RWPE2 (cell line): ENCODE data around the gene HDAC4.
A peak's percentile ranks its signal among the peaks of the same experiment; 100 is the strongest.

Experiments used
- ATAC-seq: fragments of 200-7000 bp; cut with Tn5 transposase; 3 replicates; pipeline ENCODE4 v1.9.1; 2021; ENCODE audit warnings: low read depth
- DNase-seq: peaks from one replicate; pipeline ENCODE4 v3.0.0-alpha.2; 2020; ENCODE audit warnings: low spot score
- H3K27ac ChIP-seq: fragments of 450-650 bp; 2 replicates; pipeline ENCODE4 v1.5.1; 2017; ENCODE audit warnings: mild to moderate bottlenecking; ENCODE audit not compliant: poor library complexity, severe bottlenecking
- H3K27me3 ChIP-seq: fragments of 250-450 bp; sonication (Bioruptor Pico); 2 replicates; pipeline ENCODE4 v1.5.1; 2021; ENCODE audit warnings: mild to moderate bottlenecking, moderate library complexity; ENCODE audit not compliant: insufficient read depth, poor library complexity, severe bottlenecking
- H3K36me3 ChIP-seq: fragments of 250-450 bp; sonication (Bioruptor Pico); 2 replicates; pipeline ENCODE4 v1.5.1; 2020; ENCODE audit warnings: low read depth, mild to moderate bottlenecking, moderate library complexity
- H3K4me1 ChIP-seq: fragments of 250-450 bp; sonication (Bioruptor Pico); 2 replicates; pipeline ENCODE4 v1.5.1; 2021; ENCODE audit warnings: mild to moderate bottlenecking, moderate library complexity; ENCODE audit not compliant: insufficient read depth, poor library complexity, severe bottlenecking
- H3K4me3 ChIP-seq: fragments of 250-450 bp; sonication (Bioruptor Pico); 2 replicates; pipeline ENCODE4 v1.5.1; 2021; ENCODE audit warnings: mild to moderate bottlenecking, moderate library complexity; ENCODE audit not compliant: severe bottlenecking
- H3K9me3 ChIP-seq: fragments of 250-450 bp; sonication (Bioruptor Pico); 2 replicates; pipeline ENCODE4 v1.5.1; 2021; ENCODE audit warnings: mild to moderate bottlenecking, moderate library complexity; ENCODE audit not compliant: severe bottlenecking
- CTCF ChIP-seq: fragments of 450-650 bp; IDR thresholded peaks from one replicate; pipeline ENCODE4 v1.5.1; 2017; ENCODE audit warnings: mild to moderate bottlenecking, moderate library complexity; ENCODE audit not compliant: poor library complexity, severe bottlenecking

HDAC4 gene

GRCh38 chr2:239392072-239392357 lies 8.8 kb downstream of the HDAC4 start:
- no peaks in the 10 kb centered on the region for H3K36me3 ChIP-seq
- no peak for DNase-seq
- no peaks in the 10 kb centered on the region for H3K9me3 ChIP-seq
- H3K27ac ChIP-seq = no peak overlapping the region
- no peaks in the 10 kb centered on the region for H3K4me1 ChIP-seq
- H3K4me3 ChIP-seq = no peak overlapping the region
- no peak for TF ChIP-seq CTCF
- no peaks in the 10 kb centered on the region for H3K27me3 ChIP-seq
- ATAC-seq = no peak

DNA sequence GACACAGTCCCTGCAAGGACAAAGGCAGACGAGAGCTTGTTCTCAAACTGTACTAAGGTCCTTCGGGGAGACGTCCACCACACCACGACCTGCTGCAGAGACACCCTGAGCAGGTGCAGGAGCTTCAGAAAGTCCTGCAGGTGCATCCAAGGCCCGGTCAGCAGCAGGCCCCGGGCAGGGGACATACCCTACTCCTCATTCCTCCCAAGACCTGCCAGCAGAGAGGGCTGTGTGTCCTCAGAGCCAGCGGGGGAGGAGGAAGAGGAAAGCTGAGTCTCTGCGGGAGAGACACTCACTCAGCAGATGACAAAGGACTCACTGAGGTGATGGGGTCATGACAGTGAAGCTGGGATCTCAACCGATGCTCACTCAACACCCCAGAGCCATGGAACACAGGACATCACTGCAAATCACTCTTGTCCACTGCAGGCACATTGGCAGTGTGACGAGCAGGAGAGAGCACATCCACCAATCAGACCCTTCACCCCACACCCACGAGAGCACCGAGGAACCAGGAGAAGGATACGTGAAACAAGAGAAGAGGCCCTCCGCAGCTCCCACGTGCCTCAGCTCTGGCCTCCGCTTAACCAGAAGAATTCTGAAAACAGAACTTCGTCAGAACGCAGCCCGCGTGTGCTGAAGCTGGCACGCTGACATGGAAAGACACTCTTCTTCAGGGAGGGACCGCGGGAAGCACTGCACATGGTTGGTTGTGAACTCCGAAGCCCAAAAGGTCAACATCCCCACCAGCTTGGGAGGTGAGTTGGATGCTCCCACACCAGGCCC lies 9.3 kb downstream of the HDAC4 start:
- Histone ChIP-seq H3K4me1 (no peaks in the 10 kb centered on the region), H3K9me3 (no peaks in the 10 kb centered on the region), H3K27me3 (no peaks in the 10 kb centered on the region), H3K4me3 (no peak overlapping the region), H3K27ac (no peak overlapping the region), H3K36me3 (no peaks in the 10 kb centered on the region)
- no peak for TF ChIP-seq CTCF
- DNase-seq (no peak), ATAC-seq (no peak)

GRCh38 chr2:239390546-239391285 lies 10.1 kb downstream of the HDAC4 start:
- no peak overlapping the region for H3K27ac ChIP-seq
- H3K36me3 ChIP-seq = no peaks in the 10 kb centered on the region
- no peaks in the 10 kb centered on the region for H3K27me3 ChIP-seq
- no peak overlapping the region for H3K4me3 ChIP-seq
- no peak for TF ChIP-seq CTCF
- H3K4me1 ChIP-seq = no peaks in the 10 kb centered on the region
- H3K9me3 ChIP-seq = no peaks in the 10 kb centered on the region
- no peak for ATAC-seq
- DNase-seq = peak; percentile 29

DNA sequence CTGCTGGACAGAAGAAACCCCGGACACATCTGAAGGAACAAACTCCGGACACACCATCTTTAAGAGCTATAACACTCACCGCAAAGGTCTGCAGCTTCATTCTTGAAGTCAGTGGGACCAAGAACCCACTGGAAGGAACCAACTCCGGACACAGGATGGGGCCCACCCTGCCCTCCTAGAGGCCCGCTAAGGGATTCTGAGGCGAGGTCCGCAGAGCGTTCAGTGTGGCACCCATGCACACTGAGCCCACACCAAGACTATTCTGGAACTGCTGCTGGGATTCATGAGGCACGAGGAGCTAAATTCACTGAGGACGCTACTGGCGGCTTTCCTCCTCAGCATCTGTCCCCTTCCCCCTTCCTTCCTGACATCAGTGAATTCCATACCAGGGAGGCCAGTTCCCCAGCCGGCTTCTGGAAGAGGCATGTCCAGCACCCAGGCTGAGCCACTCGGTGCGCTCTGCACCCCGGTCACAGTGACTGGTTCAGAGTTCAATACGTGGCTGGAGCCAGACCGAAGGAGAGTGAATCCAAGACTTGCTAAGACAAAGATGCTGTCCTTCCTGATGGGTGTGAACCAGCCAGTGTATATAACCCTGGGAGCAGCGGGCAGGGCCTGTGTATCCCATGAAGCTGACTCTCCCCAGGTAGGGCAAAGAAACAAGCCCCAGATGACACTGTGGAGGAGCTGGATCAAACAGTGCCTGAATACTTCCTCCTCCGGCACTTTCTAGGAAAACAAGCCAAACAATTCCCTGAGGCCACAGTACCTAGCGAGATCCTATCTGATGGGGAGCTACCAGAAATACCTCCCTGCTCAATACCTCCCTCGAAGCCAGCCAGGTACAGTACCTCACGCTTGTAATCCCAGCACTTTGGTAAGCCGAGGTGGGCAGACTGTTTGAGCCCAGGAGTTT lies 11.1 kb downstream of the HDAC4 start:
- Histone ChIP-seq H3K4me1 (no peaks in the 10 kb centered on the region), H3K36me3 (no peaks in the 10 kb centered on the region), H3K27me3 (no peaks in the 10 kb centered on the region), H3K4me3 (no peak overlapping the region), H3K9me3 (no peaks in the 10 kb centered on the region), H3K27ac (no peak overlapping the region)
- DNase-seq (no peak), ATAC-seq (no peak)
- TF ChIP-seq CTCF = no peak
